GM18508 (cell line): ENCODE data around the gene DDX51.
A peak's percentile ranks its signal among the peaks of the same experiment; 100 is the strongest.
"Not testable (repeated sequence)": the region's sequence is repeated elsewhere in the genome, so short reads cannot be mapped to it uniquely, and the experiment has no call there.

Experiments
- ATAC-seq: cut with Tn5 transposase; IDR thresholded peaks from one replicate; pipeline ENCODE4 v1.9.1; 2021; ENCODE audit warnings: moderate number of reproducible peaks; ENCODE audit not compliant: insufficient read depth, unreplicated experiment

Gene DDX51

GRCh38 chr12:132155771-132156572, 11.9 kb upstream of the DDX51 start:
- no peak for ATAC-seq

DNA sequence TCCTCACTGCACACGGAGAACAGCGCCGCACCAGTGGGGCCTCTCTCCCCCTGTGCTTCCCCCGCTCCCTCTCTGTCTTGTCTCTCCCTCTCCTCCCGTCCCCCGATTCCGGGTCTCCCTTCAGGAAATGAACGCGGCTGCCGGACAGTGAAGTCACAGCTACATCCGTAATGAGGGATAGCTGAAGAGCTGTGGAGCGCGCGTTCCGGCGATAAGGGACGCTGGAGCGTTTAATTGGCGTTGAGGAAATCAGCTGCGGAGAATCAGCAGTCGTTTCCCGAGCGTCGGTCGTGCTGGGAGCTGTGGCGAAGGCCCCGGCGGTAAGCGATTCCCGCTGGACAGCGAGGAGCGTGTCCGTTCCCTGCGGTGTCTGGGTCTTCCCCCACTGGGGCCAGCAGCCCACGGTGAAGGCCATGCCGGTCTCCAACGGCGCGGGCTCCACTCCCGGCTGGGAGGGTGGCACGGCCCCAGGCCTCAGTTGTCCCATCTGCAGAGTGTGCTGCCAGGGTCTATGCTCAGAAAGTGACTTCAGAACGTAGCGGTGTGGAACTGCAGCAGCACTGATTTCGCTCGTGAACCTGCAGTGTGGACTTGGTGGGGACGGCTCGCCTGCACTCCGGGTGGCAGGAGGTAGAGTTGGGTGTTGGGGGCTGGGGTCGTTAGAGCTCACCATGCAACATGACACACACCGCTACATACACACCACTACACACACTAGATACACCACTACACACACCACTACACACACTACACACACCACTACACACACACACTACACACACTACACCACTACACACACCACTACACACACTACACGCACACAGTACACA, 11.0 kb upstream of the DDX51 start:
- no peak for ATAC-seq

DNA sequence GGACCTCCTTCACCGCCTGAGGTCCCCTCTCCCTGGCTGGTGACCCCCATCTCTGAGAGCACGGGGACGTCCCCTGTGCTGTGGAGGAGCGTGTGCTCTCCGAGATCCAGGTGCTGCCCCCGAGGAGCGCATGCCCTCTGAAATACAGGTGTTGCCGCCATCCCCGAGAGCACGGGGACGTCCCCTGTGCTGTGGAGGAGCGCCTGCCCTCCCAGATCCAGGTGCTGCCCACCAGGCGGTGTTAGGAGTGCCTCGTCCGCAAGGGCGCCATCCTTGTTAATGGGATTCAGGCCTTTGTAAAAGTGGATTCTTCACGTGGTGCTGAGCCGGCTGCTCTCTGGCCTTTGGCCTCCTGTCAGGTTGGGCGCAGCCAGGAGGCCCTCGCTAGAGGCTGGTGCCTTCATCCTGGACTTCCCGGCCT, 10.2 kb upstream of the DDX51 start:
- ATAC-seq, result no peak

GRCh38 chr12:132153501-132154340, 9.6 kb upstream of the DDX51 start:
- no peak for ATAC-seq

DNA sequence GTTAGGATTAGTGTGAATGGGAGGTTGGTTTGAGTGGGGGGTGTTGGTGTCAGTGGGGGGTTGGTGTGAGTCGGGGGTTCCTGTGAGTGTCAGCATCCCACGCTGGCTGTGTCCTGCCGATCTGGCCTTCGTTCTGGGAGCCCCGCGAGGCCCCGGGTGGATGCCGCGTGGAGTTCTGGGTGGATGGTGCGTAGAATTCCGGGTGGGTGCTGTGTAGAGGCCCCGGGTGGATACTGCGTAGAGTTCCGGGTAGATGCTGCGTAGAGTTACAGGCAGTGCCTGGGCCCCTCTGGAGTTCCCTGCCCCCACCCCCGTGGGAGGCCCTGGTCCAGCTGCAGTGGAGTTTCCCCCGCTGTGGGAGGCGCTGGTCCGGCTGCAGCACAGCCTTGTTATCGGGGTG, 8.8 kb upstream of the DDX51 start:
- no peak for ATAC-seq

DNA sequence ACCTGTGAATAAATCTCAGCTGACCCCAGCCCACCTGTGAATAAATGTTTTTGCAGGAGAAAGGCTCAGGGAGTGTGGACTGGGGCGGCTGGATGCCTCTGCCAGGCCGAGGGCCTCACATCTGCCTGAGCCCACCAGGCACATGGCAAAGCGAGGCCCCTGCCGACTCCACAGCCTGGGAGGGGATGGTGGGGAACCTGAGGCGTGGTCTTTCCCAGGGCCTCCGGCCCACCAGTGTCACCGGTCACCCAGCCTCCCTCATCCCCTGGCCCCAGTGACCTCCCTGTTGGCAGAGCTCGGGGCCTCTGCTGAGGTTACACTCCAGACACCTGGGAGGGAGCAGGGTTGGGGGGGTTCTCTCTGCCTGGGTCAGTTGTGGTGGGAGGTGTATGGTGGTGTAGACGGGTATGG, 8.3 kb upstream of the DDX51 start:
- no peak for ATAC-seq

GRCh38 chr12:132151766-132152410, 7.8 kb upstream of the DDX51 start:
- no peak for ATAC-seq

- no peak for ATAC-seq
Observed at GRCh38 chr12:132151145-132151765, 7.1 kb upstream of the DDX51 start.

DNA sequence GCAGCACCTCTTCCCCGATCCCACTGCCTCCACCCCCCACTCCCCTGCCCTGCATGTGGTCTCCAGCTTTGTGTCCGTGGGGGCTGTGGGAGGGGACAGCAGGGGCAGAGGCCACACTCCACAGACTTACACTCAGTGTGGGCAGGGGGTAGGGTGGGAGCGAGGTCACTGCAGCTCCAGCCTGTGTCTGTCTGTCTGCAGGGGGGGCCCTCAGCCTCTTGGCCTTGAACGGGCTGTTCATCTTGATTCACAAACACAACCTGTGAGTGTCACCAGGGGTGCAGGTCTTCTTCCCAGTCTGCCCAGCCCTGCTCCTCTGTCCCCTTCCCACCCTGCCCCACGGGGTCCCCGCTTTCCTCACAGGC, 6.6 kb upstream of the DDX51 start:
- no peak for ATAC-seq

GRCh38 chr12:132149526-132149925, 5.4 kb upstream of the DDX51 start:
- ATAC-seq, result not testable (repeated sequence)

- no peak for ATAC-seq
Observed at GRCh38 chr12:132148368-132149045, 4.4 kb upstream of the DDX51 start.

DNA sequence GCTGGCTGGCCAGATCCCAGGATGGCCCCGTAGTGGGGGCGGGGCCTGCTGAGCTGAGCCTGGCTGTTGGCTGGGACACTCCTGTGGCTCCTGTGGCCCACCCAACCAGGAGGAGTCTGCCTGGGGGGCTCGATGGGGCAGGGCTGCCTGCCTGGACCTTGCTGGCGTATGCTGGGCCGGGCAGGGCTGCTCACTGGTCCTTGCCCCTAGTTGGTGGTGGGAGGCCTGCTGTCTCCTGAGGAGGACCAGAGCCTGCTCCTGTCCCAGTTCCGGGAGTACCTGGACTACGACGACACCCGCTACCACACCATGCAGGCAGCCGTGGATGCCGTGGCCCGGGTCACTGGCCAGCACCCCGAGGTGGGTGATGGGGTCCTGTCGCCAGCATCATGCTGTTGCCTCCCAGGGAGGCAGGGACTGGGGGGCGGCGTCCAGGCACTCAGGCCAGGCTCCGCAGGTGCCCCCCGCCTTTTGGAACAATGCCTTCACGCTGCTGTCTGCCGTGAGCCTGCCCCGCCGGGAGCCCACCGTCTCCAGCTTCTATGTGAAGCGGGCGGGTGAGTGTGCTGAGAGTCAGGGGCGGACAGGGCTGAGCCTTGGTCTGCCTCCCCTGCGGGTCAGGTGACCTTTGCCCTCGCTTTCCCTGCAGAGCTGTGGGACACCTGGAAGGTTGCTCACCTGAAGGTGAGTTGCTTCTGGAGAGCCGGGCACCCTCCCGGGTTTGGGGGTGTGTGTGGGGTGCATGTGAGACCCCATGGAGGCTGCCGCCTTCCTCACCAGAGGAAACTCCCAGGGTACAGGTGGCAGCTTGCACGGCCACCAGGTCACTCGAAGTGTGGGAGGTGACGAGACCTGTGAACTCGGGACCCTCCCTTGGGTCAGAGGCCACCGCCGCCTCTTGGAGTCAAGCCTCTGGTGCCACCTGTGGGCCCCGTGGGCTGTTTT, 3.6 kb upstream of the DDX51 start:
- no peak for ATAC-seq

DNA sequence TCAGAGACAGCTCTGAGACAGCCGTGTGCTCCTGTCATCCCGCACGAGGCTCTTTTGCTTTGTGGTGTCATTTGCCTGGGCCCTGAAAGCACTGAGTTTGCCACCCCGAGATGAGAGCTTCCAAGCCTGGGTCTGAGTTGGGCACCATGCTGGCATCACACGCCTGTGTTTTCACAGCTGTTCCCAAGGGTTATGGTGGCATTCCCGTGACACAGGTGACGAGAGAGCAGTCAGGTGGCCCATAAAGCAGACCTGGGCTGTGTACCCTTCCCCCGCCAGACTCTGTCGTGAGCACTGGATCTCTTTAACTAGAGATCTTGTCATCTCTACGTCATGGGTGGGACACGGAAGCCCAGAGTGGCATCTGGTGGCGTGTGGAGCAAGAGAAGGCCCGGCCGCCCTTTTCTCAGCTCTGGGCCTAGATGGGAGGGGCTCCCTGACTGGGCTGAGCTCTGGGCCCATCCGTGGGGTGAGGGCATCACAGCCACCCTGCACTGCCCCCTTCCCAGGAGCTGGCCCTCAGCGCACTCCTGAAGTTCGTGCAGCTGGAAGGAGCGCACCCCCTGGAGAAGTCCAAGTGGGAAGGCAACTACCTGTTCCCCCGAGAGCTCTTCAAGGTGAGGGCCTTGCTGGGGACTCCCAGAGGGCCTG, 2.8 kb upstream of the DDX51 start:
- no peak for ATAC-seq

- ATAC-seq, result no peak
Observed at GRCh38 chr12:132146098-132146497, 2.0 kb upstream of the DDX51 start.

DNA sequence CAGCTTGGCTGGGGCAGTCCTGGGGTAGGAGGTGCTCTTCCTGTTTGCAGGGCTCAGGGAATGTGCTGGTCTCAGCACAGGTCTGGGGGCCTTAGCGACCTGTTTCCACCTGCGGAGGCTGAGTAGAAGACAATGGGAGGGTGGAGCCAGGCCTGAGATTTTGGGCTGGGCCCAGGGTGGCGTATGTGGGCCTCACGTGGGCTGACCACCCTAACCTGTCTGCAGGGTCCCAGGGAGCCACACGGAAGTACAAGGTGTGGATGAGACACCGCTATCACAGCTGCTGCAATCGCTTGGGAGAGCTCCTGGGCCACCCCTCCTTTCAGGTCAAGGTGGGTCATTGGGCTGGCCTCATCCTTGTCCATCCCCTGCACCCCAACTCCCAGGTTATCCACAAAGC, 1.2 kb upstream of the DDX51 start:
- no peak for ATAC-seq

- ATAC-seq, result no peak
Observed at GRCh38 chr12:132144810-132145168, 670 bp upstream of the DDX51 start.

- ATAC-seq, result peak; percentile 9
Observed at GRCh38 chr12:132143336-132144071, 615 bp downstream of the DDX51 start.
